Measurements from ENCODE around the gene USP38.

Gene USP38

DNA sequence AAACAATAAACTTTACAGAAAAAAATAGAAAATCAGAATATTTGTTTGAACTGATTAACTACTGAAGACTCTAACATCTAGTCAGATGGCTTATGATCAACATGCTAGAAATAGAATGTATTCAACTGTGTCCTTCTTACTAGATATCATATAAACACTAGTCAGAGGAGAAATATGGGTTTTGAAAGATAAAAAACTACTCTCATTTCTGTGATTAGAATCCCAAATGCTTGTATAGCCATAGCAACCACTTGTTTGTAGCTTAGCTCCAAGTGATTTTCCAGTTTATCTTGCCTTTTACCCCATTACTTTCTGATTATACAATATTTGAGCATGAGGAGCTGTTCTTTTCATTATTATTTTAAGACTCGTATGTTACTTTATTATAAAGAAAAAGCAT, 31.2 kb downstream of the USP38 start:
- Histone ChIP-seq H3K27ac (ENCODE audit: low read depth, low read length) (no peak overlapping the region), H3K9ac (ENCODE audit: low read length) (no peak overlapping the region), H3K4me2 (ENCODE audit: low read depth, low read length, poor library complexity, severe bottlenecking) (no peak overlapping the region), H3K9me2 (replicated peaks; ENCODE audit: insufficient read depth, low read length) (no peaks in the 10 kb centered on the region), H3K9me3 (ENCODE audit: insufficient read depth, low read length) (no peaks in the 10 kb centered on the region), H3K27me3 (ENCODE audit: low read length) (no peaks in the 10 kb centered on the region), H3K79me2 (ENCODE audit: insufficient read depth, low read length) (no peaks in the 10 kb centered on the region), H2AFZ (ENCODE audit: low read depth, low read length, severe bottlenecking) (no peak overlapping the region), H4K20me1 (ENCODE audit: low read depth, low read length) (no peaks in the 10 kb centered on the region), H3F3A (ENCODE audit: insufficient read depth) (no peaks in the 10 kb centered on the region), H3K4me3 (ENCODE audit: insufficient read depth, low read length, poor library complexity, severe bottlenecking) (no peak overlapping the region), H3K36me3 (ENCODE audit: low read length) (no peaks in the 10 kb centered on the region; the same call in 1 of the 2 replicates)
- TF ChIP-seq EZH2phosphoT487 (conservative IDR thresholded peaks at IDR 0.05; ENCODE audit: low read length), result no peak
- TF ChIP-seq, protein P1, sequence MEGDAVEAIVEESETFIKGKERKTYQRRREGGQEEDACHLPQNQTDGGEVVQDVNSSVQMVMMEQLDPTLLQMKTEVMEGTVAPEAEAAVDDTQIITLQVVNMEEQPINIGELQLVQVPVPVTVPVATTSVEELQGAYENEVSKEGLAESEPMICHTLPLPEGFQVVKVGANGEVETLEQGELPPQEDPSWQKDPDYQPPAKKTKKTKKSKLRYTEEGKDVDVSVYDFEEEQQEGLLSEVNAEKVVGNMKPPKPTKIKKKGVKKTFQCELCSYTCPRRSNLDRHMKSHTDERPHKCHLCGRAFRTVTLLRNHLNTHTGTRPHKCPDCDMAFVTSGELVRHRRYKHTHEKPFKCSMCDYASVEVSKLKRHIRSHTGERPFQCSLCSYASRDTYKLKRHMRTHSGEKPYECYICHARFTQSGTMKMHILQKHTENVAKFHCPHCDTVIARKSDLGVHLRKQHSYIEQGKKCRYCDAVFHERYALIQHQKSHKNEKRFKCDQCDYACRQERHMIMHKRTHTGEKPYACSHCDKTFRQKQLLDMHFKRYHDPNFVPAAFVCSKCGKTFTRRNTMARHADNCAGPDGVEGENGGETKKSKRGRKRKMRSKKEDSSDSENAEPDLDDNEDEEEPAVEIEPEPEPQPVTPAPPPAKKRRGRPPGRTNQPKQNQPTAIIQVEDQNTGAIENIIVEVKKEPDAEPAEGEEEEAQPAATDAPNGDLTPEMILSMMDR (IDR thresholded peaks at IDR 0.05; ENCODE audit: insufficient read depth, low read length, poor library complexity, severe bottlenecking), result no peak

DNA sequence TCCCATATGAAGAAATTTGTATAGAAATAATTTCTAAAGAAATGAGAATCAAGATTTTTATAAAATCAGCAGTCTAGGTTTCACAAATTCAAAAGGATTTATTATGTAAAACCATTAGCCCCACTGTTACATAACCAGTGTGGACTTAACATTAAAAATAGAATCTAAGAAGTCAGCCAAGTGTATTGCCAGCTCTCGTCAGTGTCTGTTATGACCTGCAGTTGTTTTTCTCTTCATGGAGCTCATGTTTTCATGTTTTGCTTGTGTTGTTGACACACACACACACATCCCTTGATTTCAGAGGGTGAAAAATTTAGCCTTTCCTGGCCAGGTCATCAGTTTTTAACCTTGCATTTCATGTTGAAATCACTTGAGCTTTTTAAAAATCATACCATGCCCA, 39.5 kb downstream of the USP38 start:
- H3F3A ChIP-seq (ENCODE audit: insufficient read depth), result no peaks in the 10 kb centered on the region
- TF ChIP-seq, protein P1 (IDR thresholded peaks at IDR 0.05; ENCODE audit: insufficient read depth, low read length, poor library complexity, severe bottlenecking), result no peak
- no peak for TF ChIP-seq EZH2phosphoT487 (conservative IDR thresholded peaks at IDR 0.05; ENCODE audit: low read length)

GRCh38 chr4:143225167-143225566, 40.5 kb downstream of the USP38 start:
- H3K9me3 ChIP-seq (ENCODE audit: insufficient read depth, low read length), result no peaks in the 10 kb centered on the region
- H4K20me1 ChIP-seq (ENCODE audit: low read depth, low read length), result no peaks in the 10 kb centered on the region
- H3K36me3 ChIP-seq (ENCODE audit: low read length), result no peaks in the 10 kb centered on the region
- H3K27me3 ChIP-seq (ENCODE audit: low read length), result no peaks in the 10 kb centered on the region
- no peaks in the 10 kb centered on the region for H3K79me2 ChIP-seq (ENCODE audit: insufficient read depth, low read length)
- H3K4me2 ChIP-seq (ENCODE audit: low read depth, low read length, poor library complexity, severe bottlenecking), result no peak overlapping the region
- H2AFZ ChIP-seq (ENCODE audit: low read depth, low read length, severe bottlenecking), result no peak overlapping the region
- TF ChIP-seq, protein P1 (IDR thresholded peaks at IDR 0.05; ENCODE audit: insufficient read depth, low read length, poor library complexity, severe bottlenecking), result no peak
- TF ChIP-seq EZH2phosphoT487 (conservative IDR thresholded peaks at IDR 0.05; ENCODE audit: low read length), result no peak
- H3F3A ChIP-seq (ENCODE audit: insufficient read depth), result no peaks in the 10 kb centered on the region
- no peak overlapping the region for H3K9ac ChIP-seq (ENCODE audit: low read length)
- H3K4me3 ChIP-seq (ENCODE audit: insufficient read depth, low read length, poor library complexity, severe bottlenecking), result no peak overlapping the region
- H3K27ac ChIP-seq (ENCODE audit: low read depth, low read length), result no peak overlapping the region
- no peaks in the 10 kb centered on the region for H3K9me2 ChIP-seq (replicated peaks; ENCODE audit: insufficient read depth, low read length)

More for the DNA sequence above, 39.5 kb downstream of the USP38 start:
- Histone ChIP-seq H3K79me2 (ENCODE audit: insufficient read depth, low read length) (no peaks in the 10 kb centered on the region), H2AFZ (ENCODE audit: low read depth, low read length, severe bottlenecking) (no peak overlapping the region), H3K27me3 (ENCODE audit: low read length) (no peaks in the 10 kb centered on the region), H3K36me3 (ENCODE audit: low read length) (no peaks in the 10 kb centered on the region), H4K20me1 (ENCODE audit: low read depth, low read length) (no peaks in the 10 kb centered on the region), H3K27ac (ENCODE audit: low read depth, low read length) (no peak overlapping the region), H3K9me2 (replicated peaks; ENCODE audit: insufficient read depth, low read length) (no peaks in the 10 kb centered on the region), H3K9me3 (ENCODE audit: insufficient read depth, low read length) (no peaks in the 10 kb centered on the region), H3K4me3 (ENCODE audit: insufficient read depth, low read length, poor library complexity, severe bottlenecking) (no peak overlapping the region), H3K9ac (ENCODE audit: low read length) (no peak overlapping the region), H3K4me2 (ENCODE audit: low read depth, low read length, poor library complexity, severe bottlenecking) (no peak overlapping the region)
